Nephron (organoid): ENCODE data around the gene TTLL5.

Experiments used
- H3K27ac Mint-ChIP-seq, 3 experiments: 2 replicates each; pipeline ENCODE4 v1.8.0; 2020; ENCODE audit warnings: mixed read lengths in 3 of 3, mild to moderate bottlenecking in 2 of 3, moderate library complexity in 1 of 3
- H3K27me3 Mint-ChIP-seq: 2 replicates; pipeline ENCODE4 v1.8.0; 2021; ENCODE audit warnings: low read depth, mild to moderate bottlenecking, moderate library complexity, mixed read lengths
- H3K36me3 Mint-ChIP-seq: 2 replicates; pipeline ENCODE4 v1.8.0; 2020; ENCODE audit warnings: low read depth, mixed read lengths
- H3K4me1 Mint-ChIP-seq: 2 replicates; pipeline ENCODE4 v1.8.0; 2020; ENCODE audit warnings: mixed read lengths
- H3K4me3 Mint-ChIP-seq, 3 experiments: 2 replicates each; pipeline ENCODE4 v1.8.0; 2020; ENCODE audit warnings: mild to moderate bottlenecking in 3 of 3, mixed read lengths in 3 of 3, moderate library complexity in 2 of 3
- H3K9me3 Mint-ChIP-seq: 2 replicates; pipeline ENCODE4 v1.8.0; 2020; ENCODE audit warnings: mixed read lengths
- CTCF ChIP-seq, 3 experiments: fragments of 200-600 bp; sonication (generic); IDR thresholded peaks; one replicate each; pipeline ENCODE4 v1.5.0; 2021; ENCODE audit warnings: antibody characterized with exemption in 3 of 3; ENCODE audit not compliant: unreplicated experiment in 3 of 3

The TTLL5 gene

GRCh38 chr14:75984674-75985073 lies 323.6 kb downstream of the TTLL5 start:
- H3K36me3 Mint-ChIP-seq, result peaks cover 3% of the 10 kb centered on the region
- TF ChIP-seq CTCF (IDR thresholded peaks at IDR 0.05; ENCODE audit: unreplicated experiment in 3 of 3), result no peak
- peak overlapping the region; percentile 83 to 97 (median 92) for H3K4me3 Mint-ChIP-seq
- H3K27me3 Mint-ChIP-seq, result no peaks in the 10 kb centered on the region
- H3K27ac Mint-ChIP-seq, result peak overlapping the region; percentile 84 to 94 (median 91)
- no peaks in the 10 kb centered on the region for H3K9me3 Mint-ChIP-seq
- H3K4me1 Mint-ChIP-seq, result peaks cover 57% of the 10 kb centered on the region

GRCh38 chr14:75985618-75986438 lies 324.8 kb downstream of the TTLL5 start, which contains the start of gene IFT43:
Gene IFT43, plus strand, starts transcription at chr14:75985763. Its CDS starts 24 bp downstream, at chr14:75985787.
- Mint-ChIP-seq H3K36me3 (peaks cover 12% of the 10 kb centered on the region), H3K27ac (peak within 1 kb of the TSS; percentile 91 to 95 (median 94)), H3K27me3 (no peaks in the 10 kb centered on the region), H3K9me3 (no peaks in the 10 kb centered on the region), H3K4me3 (peak within 1 kb of the TSS; percentile 83 to 97 (median 92)), H3K4me1 (peaks cover 46% of the 10 kb centered on the region)
- TF ChIP-seq CTCF (IDR thresholded peaks at IDR 0.05; ENCODE audit: unreplicated experiment in 3 of 3), result no peak

GRCh38 chr14:75986439-75986765 lies 325.4 kb downstream of the TTLL5 start:
- peaks cover 12% of the 10 kb centered on the region for H3K36me3 Mint-ChIP-seq
- no peak for TF ChIP-seq CTCF (IDR thresholded peaks at IDR 0.05; ENCODE audit: unreplicated experiment in 3 of 3)
- H3K4me3 Mint-ChIP-seq, result peak overlapping the region; percentile 83 to 97 (median 92)
- no peaks in the 10 kb centered on the region for H3K27me3 Mint-ChIP-seq
- H3K4me1 Mint-ChIP-seq, result peaks cover 40% of the 10 kb centered on the region
- H3K27ac Mint-ChIP-seq, result peak overlapping the region; percentile 91 to 95 (median 94)
- no peaks in the 10 kb centered on the region for H3K9me3 Mint-ChIP-seq

GRCh38 chr14:75987201-75987970 lies 326.3 kb downstream of the TTLL5 start:
- H3K9me3 Mint-ChIP-seq, result no peaks in the 10 kb centered on the region
- no peak for TF ChIP-seq CTCF (IDR thresholded peaks at IDR 0.05; ENCODE audit: unreplicated experiment in 3 of 3)
- no peaks in the 10 kb centered on the region for H3K27me3 Mint-ChIP-seq
- peaks cover 41% of the 10 kb centered on the region for H3K4me1 Mint-ChIP-seq
- H3K4me3 Mint-ChIP-seq, result peak overlapping the region; percentile 35 to 97 (median 92)
- no peak overlapping the region for H3K27ac Mint-ChIP-seq
- peaks cover 21% of the 10 kb centered on the region for H3K36me3 Mint-ChIP-seq

GRCh38 chr14:75989134-75989533 lies 328.1 kb downstream of the TTLL5 start:
- H3K4me1 Mint-ChIP-seq, result peaks cover 44% of the 10 kb centered on the region
- H3K9me3 Mint-ChIP-seq, result no peaks in the 10 kb centered on the region
- no peaks in the 10 kb centered on the region for H3K27me3 Mint-ChIP-seq
- H3K4me3 Mint-ChIP-seq, result peak overlapping the region in 1 of 3 experiments; percentile 28
- no peak for TF ChIP-seq CTCF (IDR thresholded peaks at IDR 0.05; ENCODE audit: unreplicated experiment in 3 of 3)
- H3K27ac Mint-ChIP-seq, result no peak overlapping the region
- H3K36me3 Mint-ChIP-seq, result peaks cover 30% of the 10 kb centered on the region
